HEK293T (cell line): Measurements from ENCODE around the gene TSPAN17.

Experiments
- BHLHE40 ChIP-seq: fragments of 450-650 bp; IDR thresholded peaks from 2 replicates; pipeline ENCODE4 v1.6.1; 2016; ENCODE audit warnings: mild to moderate bottlenecking, moderate library complexity, borderline replicate concordance
- FOXA1 ChIP-seq: fragments of 450-650 bp; IDR thresholded peaks from 2 replicates; pipeline ENCODE4 v1.6.1; 2016; ENCODE audit warnings: mild to moderate bottlenecking
- FOXK2 ChIP-seq: fragments of 450-650 bp; IDR thresholded peaks from 2 replicates; pipeline ENCODE4 v1.6.1; 2016; ENCODE audit warnings: mild to moderate bottlenecking
- LEF1 ChIP-seq: fragments of 450-650 bp; IDR thresholded peaks from 2 replicates; pipeline ENCODE4 v1.6.1; 2017; ENCODE audit warnings: mild to moderate bottlenecking, borderline replicate concordance
- SUZ12 ChIP-seq: fragments of 450-650 bp; IDR thresholded peaks from 2 replicates; pipeline ENCODE4 v1.6.1; 2016; ENCODE audit warnings: mild to moderate bottlenecking
- TARDBP ChIP-seq: fragments of 450-650 bp; IDR thresholded peaks from 2 replicates; pipeline ENCODE4 v1.6.1; 2016
- ZNF384 ChIP-seq: fragments of 450-650 bp; IDR thresholded peaks from 2 replicates; pipeline ENCODE4 v1.6.1; 2016

- TF ChIP-seq FOXA1 (no peak), SUZ12 (no peak), TARDBP (no peak), FOXK2 (no peak), LEF1 (no peak), BHLHE40 (no peak), ZNF384 (no peak)
Observed at GRCh38 chr5:176619569-176620332, 27.5 kb upstream of the TSPAN17 start.
